Breast epithelium (tissue), 3 donors: ENCODE measurements around the gene TUBA3E.
"Not testable (repeated sequence)": the region's sequence is repeated elsewhere in the genome, so short reads cannot be mapped to it uniquely, and the experiment has no call there.

Experiments used
- CTCF ChIP-seq, 3 donors: fragments of 450-650 bp; IDR thresholded peaks; one replicate each; pipeline ENCODE4 v1.5.1; 2016 to 2017; ENCODE audit warnings: antibody characterized with exemption in 3 of 3, mild to moderate bottlenecking in 3 of 3, moderate library complexity in 3 of 3
- POLR2A ChIP-seq: fragments of 450-650 bp; IDR thresholded peaks from one replicate; pipeline ENCODE4 v1.6.1; 2016; ENCODE audit warnings: antibody characterized with exemption, mild to moderate bottlenecking, moderate library complexity

GRCh38 chr2:130222523-130222922 lies 24.3 kb upstream of the TUBA3E start:
- TF ChIP-seq POLR2A; CTCF (IDR thresholded peaks at IDR 0.05): not testable (repeated sequence)
